ENCODE results near the gene PANK4. TPM values are rescaled to one million over a fixed set of nuclear protein-coding genes. Genes with fewer than 3 reads are reported as not detected.

The PANK4 gene
- total and polyA plus RNA-seq, 4 donors = 6.2 to 26.8 (median 12.6) TPM

DNA sequence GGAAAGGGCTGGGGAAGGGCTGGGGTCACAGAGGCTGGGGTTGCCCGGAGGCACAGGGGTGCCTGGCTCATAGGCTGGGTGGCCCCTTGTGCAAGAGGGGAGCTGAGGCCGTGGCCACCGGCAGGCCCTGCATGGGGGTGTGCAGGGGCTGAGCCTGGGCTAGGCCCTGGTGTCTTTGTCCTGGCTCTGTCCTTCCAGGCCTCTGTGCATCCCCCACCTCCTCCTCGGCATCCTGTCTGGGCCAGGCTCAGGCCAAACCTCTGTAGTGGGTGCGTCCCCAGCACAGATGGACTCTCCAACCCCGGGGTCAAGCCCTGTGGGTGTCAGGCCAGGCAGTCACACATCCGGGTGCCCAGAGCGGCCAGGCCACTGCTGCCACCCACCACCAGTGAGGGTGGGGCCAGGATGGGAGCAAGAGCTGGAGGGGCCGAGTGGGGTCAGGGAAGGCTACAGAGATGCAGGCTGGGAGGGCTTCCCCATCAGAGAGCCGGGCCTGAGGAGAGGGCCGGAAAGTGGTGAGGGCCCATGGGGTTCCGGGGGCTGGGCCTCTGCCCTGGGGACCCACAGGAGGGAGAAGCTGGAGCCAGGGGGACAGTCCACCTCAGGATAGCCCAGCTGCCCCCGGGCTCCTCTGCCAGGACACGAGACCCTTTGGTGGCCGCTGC is 19.4 kb downstream of the PANK4 start:
- no peak overlapping the region for H3K9ac ChIP-seq (ENCODE audit: low read depth in 1 of 2, low read length in 2 of 2)
- peaks cover 13 to 41% (median 22%) of the 10 kb centered on the region in 4 donors for H3K36me3 ChIP-seq (ENCODE audit: control insufficient read depth in 4 of 4, insufficient read depth in 3 of 4, low read depth in 1 of 4, low read length in 3 of 4)
- no peaks in the 10 kb centered on the region for H3K27me3 ChIP-seq (ENCODE audit: control insufficient read depth in 4 of 4, insufficient read depth in 4 of 4, low read length in 3 of 4)
- DNase-seq (ENCODE audit: low spot score) = no peak
- TF ChIP-seq HNF4A (conservative IDR thresholded peaks at IDR 0.05) = peak in 1 of 2 donors; percentile 63
- TF ChIP-seq, protein P1, sequence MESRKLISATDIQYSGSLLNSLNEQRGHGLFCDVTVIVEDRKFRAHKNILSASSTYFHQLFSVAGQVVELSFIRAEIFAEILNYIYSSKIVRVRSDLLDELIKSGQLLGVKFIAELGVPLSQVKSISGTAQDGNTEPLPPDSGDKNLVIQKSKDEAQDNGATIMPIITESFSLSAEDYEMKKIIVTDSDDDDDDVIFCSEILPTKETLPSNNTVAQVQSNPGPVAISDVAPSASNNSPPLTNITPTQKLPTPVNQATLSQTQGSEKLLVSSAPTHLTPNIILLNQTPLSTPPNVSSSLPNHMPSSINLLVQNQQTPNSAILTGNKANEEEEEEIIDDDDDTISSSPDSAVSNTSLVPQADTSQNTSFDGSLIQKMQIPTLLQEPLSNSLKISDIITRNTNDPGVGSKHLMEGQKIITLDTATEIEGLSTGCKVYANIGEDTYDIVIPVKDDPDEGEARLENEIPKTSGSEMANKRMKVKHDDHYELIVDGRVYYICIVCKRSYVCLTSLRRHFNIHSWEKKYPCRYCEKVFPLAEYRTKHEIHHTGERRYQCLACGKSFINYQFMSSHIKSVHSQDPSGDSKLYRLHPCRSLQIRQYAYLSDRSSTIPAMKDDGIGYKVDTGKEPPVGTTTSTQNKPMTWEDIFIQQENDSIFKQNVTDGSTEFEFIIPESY (IDR thresholded peaks at IDR 0.05) = no peak
- TF ChIP-seq NR2F2 (IDR thresholded peaks at IDR 0.05) = peak; percentile 47
- TF ChIP-seq SP1 (IDR thresholded peaks at IDR 0.05) = no peak
- TF ChIP-seq RXRA (IDR thresholded peaks at IDR 0.05) = peak in 1 of 2 donors; percentile 34
- no peak overlapping the region for H3K27ac ChIP-seq (ENCODE audit: low read depth in 1 of 2, low read length in 2 of 2)
- peaks cover 0 to 24% (median 16%) of the 10 kb centered on the region in 4 donors for H3K4me1 ChIP-seq (ENCODE audit: control insufficient read depth in 4 of 4, insufficient read depth in 4 of 4, low read length in 3 of 4)
- WGBS = 67% methylated on average over 15 of the region's 15 CpGs
- no peak overlapping the region for H3K4me3 ChIP-seq (ENCODE audit: low read depth in 1 of 3, low read length in 3 of 3)
- H3K9me3 ChIP-seq (ENCODE audit: control insufficient read depth in 4 of 4, low read length in 3 of 4) = no peaks in the 10 kb centered on the region

- Histone ChIP-seq H3K27ac (ENCODE audit: low read depth in 1 of 2, low read length in 2 of 2) (no peak overlapping the region), H3K4me3 (ENCODE audit: low read depth in 1 of 3, low read length in 3 of 3) (no peak overlapping the region), H3K36me3 (ENCODE audit: control insufficient read depth in 4 of 4, insufficient read depth in 3 of 4, low read depth in 1 of 4, low read length in 3 of 4) (peaks cover 8 to 33% (median 16%) of the 10 kb centered on the region in 4 donors), H3K9me3 (ENCODE audit: control insufficient read depth in 4 of 4, low read length in 3 of 4) (no peaks in the 10 kb centered on the region), H3K4me1 (ENCODE audit: control insufficient read depth in 4 of 4, insufficient read depth in 4 of 4, low read length in 3 of 4) (peaks cover 0 to 24% (median 16%) of the 10 kb centered on the region in 4 donors), H3K9ac (ENCODE audit: low read depth in 1 of 2, low read length in 2 of 2) (no peak overlapping the region), H3K27me3 (ENCODE audit: control insufficient read depth in 4 of 4, insufficient read depth in 4 of 4, low read length in 3 of 4) (no peaks in the 10 kb centered on the region)
- 71% methylated on average over 30 of the region's 30 CpGs for WGBS
- DNase-seq (ENCODE audit: low spot score) = no peak
- TF ChIP-seq MAX (IDR thresholded peaks at IDR 0.05) = no peak
- no peak for TF ChIP-seq YY1 (IDR thresholded peaks at IDR 0.05)
- TF ChIP-seq TAF1 (conservative IDR thresholded peaks at IDR 0.05) = no peak
- TF ChIP-seq, protein P2, sequence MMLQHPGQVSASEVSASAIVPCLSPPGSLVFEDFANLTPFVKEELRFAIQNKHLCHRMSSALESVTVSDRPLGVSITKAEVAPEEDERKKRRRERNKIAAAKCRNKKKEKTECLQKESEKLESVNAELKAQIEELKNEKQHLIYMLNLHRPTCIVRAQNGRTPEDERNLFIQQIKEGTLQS (IDR thresholded peaks at IDR 0.05) = no peak
- TF ChIP-seq FOXA1 (IDR thresholded peaks at IDR 0.05) = no peak
- TF ChIP-seq JUND (IDR thresholded peaks at IDR 0.05) = no peak
- TF ChIP-seq, protein P3, sequence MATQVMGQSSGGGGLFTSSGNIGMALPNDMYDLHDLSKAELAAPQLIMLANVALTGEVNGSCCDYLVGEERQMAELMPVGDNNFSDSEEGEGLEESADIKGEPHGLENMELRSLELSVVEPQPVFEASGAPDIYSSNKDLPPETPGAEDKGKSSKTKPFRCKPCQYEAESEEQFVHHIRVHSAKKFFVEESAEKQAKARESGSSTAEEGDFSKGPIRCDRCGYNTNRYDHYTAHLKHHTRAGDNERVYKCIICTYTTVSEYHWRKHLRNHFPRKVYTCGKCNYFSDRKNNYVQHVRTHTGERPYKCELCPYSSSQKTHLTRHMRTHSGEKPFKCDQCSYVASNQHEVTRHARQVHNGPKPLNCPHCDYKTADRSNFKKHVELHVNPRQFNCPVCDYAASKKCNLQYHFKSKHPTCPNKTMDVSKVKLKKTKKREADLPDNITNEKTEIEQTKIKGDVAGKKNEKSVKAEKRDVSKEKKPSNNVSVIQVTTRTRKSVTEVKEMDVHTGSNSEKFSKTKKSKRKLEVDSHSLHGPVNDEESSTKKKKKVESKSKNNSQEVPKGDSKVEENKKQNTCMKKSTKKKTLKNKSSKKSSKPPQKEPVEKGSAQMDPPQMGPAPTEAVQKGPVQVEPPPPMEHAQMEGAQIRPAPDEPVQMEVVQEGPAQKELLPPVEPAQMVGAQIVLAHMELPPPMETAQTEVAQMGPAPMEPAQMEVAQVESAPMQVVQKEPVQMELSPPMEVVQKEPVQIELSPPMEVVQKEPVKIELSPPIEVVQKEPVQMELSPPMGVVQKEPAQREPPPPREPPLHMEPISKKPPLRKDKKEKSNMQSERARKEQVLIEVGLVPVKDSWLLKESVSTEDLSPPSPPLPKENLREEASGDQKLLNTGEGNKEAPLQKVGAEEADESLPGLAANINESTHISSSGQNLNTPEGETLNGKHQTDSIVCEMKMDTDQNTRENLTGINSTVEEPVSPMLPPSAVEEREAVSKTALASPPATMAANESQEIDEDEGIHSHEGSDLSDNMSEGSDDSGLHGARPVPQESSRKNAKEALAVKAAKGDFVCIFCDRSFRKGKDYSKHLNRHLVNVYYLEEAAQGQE (IDR thresholded peaks at IDR 0.05) = no peak
- no peak for TF ChIP-seq EGR1 (IDR thresholded peaks at IDR 0.05; ENCODE audit: low read depth in 2 of 2)
- TF ChIP-seq, protein P1 (IDR thresholded peaks at IDR 0.05) = no peak
- TF ChIP-seq SP1 (IDR thresholded peaks at IDR 0.05) = no peak
- TF ChIP-seq HNF4A (conservative IDR thresholded peaks at IDR 0.05) = no peak
- no peak for TF ChIP-seq GABPA (IDR thresholded peaks at IDR 0.05 in 1 of 2, conservative IDR thresholded peaks at IDR 0.05 in 1 of 2)
- TF ChIP-seq RAD21 (IDR thresholded peaks at IDR 0.05) = no peak
- TF ChIP-seq RXRA (IDR thresholded peaks at IDR 0.05) = no peak
- no peak for TF ChIP-seq NR2F2 (IDR thresholded peaks at IDR 0.05)
- TF ChIP-seq CTCF (IDR thresholded peaks at IDR 0.05; ENCODE audit: low read depth, low read length, missing input control) = no peak
- no peak for TF ChIP-seq HNF4G (IDR thresholded peaks at IDR 0.05)
These were observed 20.2 kb downstream of the PANK4 start for GRCh38 chr1:2506007-2506860.

All from liver (tissue), 9 donors.